SK-N-SH (cell line): ENCODE results near the gene CYLD. TPM values are rescaled to one million over a fixed set of nuclear protein-coding genes. Genes with fewer than 3 reads are reported as not detected.
A peak's percentile ranks its signal among the peaks of the same experiment; 100 is the strongest.

ENCODE experiments used
- CTCF ChIA-PET: fragments of 300-600, 350-600 bp; formaldehyde crosslinking; extraction: SDS; loops from one replicate; lab custom pipeline; 2021; lab: Yijun Ruan, JAX
- POLR2A ChIA-PET: fragments of 350-600 bp; sonication (Branson Sonifier 250); formaldehyde crosslinking; extraction: SDS; loops from one replicate; lab custom pipeline; 2020; ENCODE audit warnings: antibody characterized with exemption, inconsistent platforms; lab: Yijun Ruan, JAX
- DNase-seq: peaks from one replicate; pipeline ENCODE4 v3.0.0; 2012
- H2AFZ ChIP-seq: fragments of 200-600 bp; sonication (generic); 2 replicates; pipeline ENCODE4 v1.8.1; 2016; ENCODE audit warnings: antibody characterized with exemption, mild to moderate bottlenecking, low read depth
- H3F3A ChIP-seq: fragments of 200-600 bp; sonication (generic); replicated peaks from 2 replicates; pipeline ENCODE3; 2016; ENCODE audit warnings: antibody characterized with exemption, mild to moderate bottlenecking; ENCODE audit not compliant: insufficient read depth
- H3K27ac ChIP-seq, 2 experiments: fragments of 200-500 bp in 1 of 2; fragments of 200-600 bp in 1 of 2; sonication (Bioruptor generic) in 1 of 2; sonication (generic), shearing (Covaris generic) in 1 of 2; 2 replicates each; pipeline versions ENCODE4 v1.5.1 to v1.6.1; 2014 to 2016; ENCODE audit warnings: low read depth in 2 of 2, inconsistent platforms in 1 of 2, low read length in 1 of 2, mild to moderate bottlenecking in 1 of 2, mixed read lengths in 1 of 2
- H3K27me3 ChIP-seq: fragments of 200-600 bp; sonication (generic), shearing (Covaris generic); 2 replicates; pipeline ENCODE4 v1.6.1; 2016; ENCODE audit warnings: mixed run types; ENCODE audit not compliant: insufficient read depth
- H3K36me3 ChIP-seq, 2 experiments: fragments of 200-500 bp in 1 of 2; fragments of 200-600 bp in 1 of 2; sonication (Bioruptor generic) in 1 of 2; sonication (generic) in 1 of 2; replicated peaks in 1 of 2; 2 replicates each; pipeline versions ENCODE3 to v1.5.1; 2014 to 2016; ENCODE audit warnings: low read length in 1 of 2, mild to moderate bottlenecking in 1 of 2; ENCODE audit not compliant: insufficient read depth in 2 of 2, control insufficient read depth in 1 of 2
- H3K4me1 ChIP-seq, 2 experiments: fragments of 200-500 bp in 1 of 2; fragments of 200-600 bp in 1 of 2; sonication (Bioruptor generic) in 1 of 2; sonication (generic), shearing (Covaris generic) in 1 of 2; 2 replicates each; pipeline versions ENCODE4 v1.5.1 to v1.6.1; 2014 to 2016; ENCODE audit warnings: low read depth in 1 of 2, low read length in 1 of 2, mixed run types in 1 of 2; ENCODE audit not compliant: insufficient read depth in 2 of 2, control insufficient read depth in 1 of 2
- H3K4me2 ChIP-seq: fragments of 200-600 bp; sonication (generic), shearing (Covaris generic); 2 replicates; pipeline ENCODE4 v1.6.1; 2017; ENCODE audit warnings: mixed run types
- H3K4me3 ChIP-seq, 2 experiments: fragments of 200-500 bp in 1 of 2; fragments of 200-600 bp in 1 of 2; sonication (Bioruptor generic) in 1 of 2; sonication (generic), shearing (Covaris generic) in 1 of 2; 2 replicates each; pipeline versions ENCODE4 v1.5.1 to v1.8.1; 2014 to 2016; ENCODE audit warnings: low read depth in 2 of 2, inconsistent platforms in 1 of 2, low read length in 1 of 2, mild to moderate bottlenecking in 1 of 2, mixed read lengths in 1 of 2, moderate library complexity in 1 of 2
- H3K79me2 ChIP-seq: fragments of 200-600 bp; sonication (generic); 2 replicates; pipeline ENCODE4 v1.8.1; 2017; ENCODE audit warnings: mild to moderate bottlenecking; ENCODE audit not compliant: insufficient read depth
- H3K9ac ChIP-seq: fragments of 200-600 bp; sonication (generic); 2 replicates; pipeline ENCODE4 v1.6.1; 2017; ENCODE audit warnings: mixed run types
- H3K9me2 ChIP-seq: fragments of 200-600 bp; sonication (generic); 2 replicates; pipeline ENCODE4 v1.6.1; 2017; ENCODE audit warnings: mixed run types
- H3K9me3 ChIP-seq: fragments of 200-600 bp; sonication (generic); 2 replicates; pipeline ENCODE4 v1.6.1; 2017; ENCODE audit warnings: mixed run types, mild to moderate bottlenecking, moderate library complexity
- H4K20me1 ChIP-seq: fragments of 200-600 bp; sonication (generic); 2 replicates; pipeline ENCODE4 v1.6.1; 2017; ENCODE audit warnings: mild to moderate bottlenecking, mixed run types; ENCODE audit not compliant: insufficient read depth
- EZH2phosphoT487 ChIP-seq: fragments of 200-600 bp; sonication (generic); IDR thresholded peaks from 2 replicates; pipeline ENCODE4 v1.6.1; 2017; ENCODE audit warnings: low read depth, mixed run types, mild to moderate bottlenecking, antibody characterized with exemption, moderate library complexity, borderline replicate concordance
- GABPA ChIP-seq: IDR thresholded peaks from 2 replicates; pipeline ENCODE4 v1.4.0; 2012; ENCODE audit warnings: low read depth, mild to moderate bottlenecking
- GATA2 ChIP-seq: sonication (generic); formaldehyde crosslinking; IDR thresholded peaks from 2 replicates; pipeline ENCODE4 v1.5.0; 2020; ENCODE audit warnings: mild to moderate bottlenecking, missing genetic modification reagents
- MEF2A ChIP-seq: IDR thresholded peaks from 2 replicates; pipeline ENCODE4 v1.4.0; 2012; ENCODE audit warnings: low read depth, borderline replicate concordance
- MXI1 ChIP-seq: IDR thresholded peaks from 2 replicates; pipeline ENCODE4 v1.6.1; 2012; ENCODE audit warnings: mild to moderate bottlenecking, low read depth, low read length, improper control_type of control experiment
- NRF1 ChIP-seq: IDR thresholded peaks from 2 replicates; pipeline ENCODE4 v1.6.1; 2012; ENCODE audit warnings: low read depth, mild to moderate bottlenecking, low read length
- RAD21 ChIP-seq: IDR thresholded peaks from 2 replicates; pipeline ENCODE4 v1.6.1; 2012; ENCODE audit warnings: mild to moderate bottlenecking, low read length
- RFX5 ChIP-seq: IDR thresholded peaks from 2 replicates; pipeline ENCODE4 v1.6.1; 2012; ENCODE audit warnings: mild to moderate bottlenecking, improper control_type of control experiment, low read length
- RXRA ChIP-seq: IDR thresholded peaks from 2 replicates; pipeline ENCODE4 v1.4.0; 2012; ENCODE audit warnings: low read depth, mild to moderate bottlenecking, borderline replicate concordance
- SMC3 ChIP-seq: IDR thresholded peaks from 2 replicates; pipeline ENCODE4 v1.6.1; 2012; ENCODE audit warnings: low read depth, low read length, improper control_type of control experiment
- TCF12 ChIP-seq: IDR thresholded peaks from 2 replicates; pipeline ENCODE4 v1.4.0; 2012
- TEAD4 ChIP-seq: IDR thresholded peaks from 2 replicates; pipeline ENCODE4 v1.4.0; 2012; ENCODE audit warnings: mild to moderate bottlenecking, borderline replicate concordance; ENCODE audit not compliant: insufficient read depth
- WGBS: methylation state at CpG from one replicate; pipeline ENCODE4 v1.1.6; 2017; ENCODE audit warnings: low lambda C conversion rate; 5-methylcytosine and 5-hydroxymethylcytosine counted together
- polyA plus RNA-seq, 3 experiments: library from polyadenylated mRNA; depleted of rRNA; stranded (reverse); fragments of >200 nt; gene quantifications; 2 replicates each; pipeline ENCODE4 v1.2.3, GENCODE V29; 2012
- TF ChIP-seq, protein P1 (sequence below): fragments of 200-600 bp; sonication (generic); IDR thresholded peaks from 2 replicates; pipeline ENCODE4 v1.6.1; 2017; ENCODE audit warnings: antibody characterized with exemption, mild to moderate bottlenecking, moderate library complexity
- TF ChIP-seq, protein P2 (sequence below): IDR thresholded peaks from 2 replicates; pipeline ENCODE4 v1.6.1; 2012; ENCODE audit warnings: mild to moderate bottlenecking, low read depth, low read length, moderate library complexity
- TF ChIP-seq, protein P3 (sequence below): fragments of 150-350 bp; IDR thresholded peaks from 2 replicates; pipeline ENCODE4 v1.6.1; 2016; ENCODE audit warnings: mild to moderate bottlenecking, low read depth, low read length

Gene CYLD
- polyA plus RNA-seq, 1 of the 3 experiments (the other 2 are of a cell fraction) = 6.5 TPM

DNA sequence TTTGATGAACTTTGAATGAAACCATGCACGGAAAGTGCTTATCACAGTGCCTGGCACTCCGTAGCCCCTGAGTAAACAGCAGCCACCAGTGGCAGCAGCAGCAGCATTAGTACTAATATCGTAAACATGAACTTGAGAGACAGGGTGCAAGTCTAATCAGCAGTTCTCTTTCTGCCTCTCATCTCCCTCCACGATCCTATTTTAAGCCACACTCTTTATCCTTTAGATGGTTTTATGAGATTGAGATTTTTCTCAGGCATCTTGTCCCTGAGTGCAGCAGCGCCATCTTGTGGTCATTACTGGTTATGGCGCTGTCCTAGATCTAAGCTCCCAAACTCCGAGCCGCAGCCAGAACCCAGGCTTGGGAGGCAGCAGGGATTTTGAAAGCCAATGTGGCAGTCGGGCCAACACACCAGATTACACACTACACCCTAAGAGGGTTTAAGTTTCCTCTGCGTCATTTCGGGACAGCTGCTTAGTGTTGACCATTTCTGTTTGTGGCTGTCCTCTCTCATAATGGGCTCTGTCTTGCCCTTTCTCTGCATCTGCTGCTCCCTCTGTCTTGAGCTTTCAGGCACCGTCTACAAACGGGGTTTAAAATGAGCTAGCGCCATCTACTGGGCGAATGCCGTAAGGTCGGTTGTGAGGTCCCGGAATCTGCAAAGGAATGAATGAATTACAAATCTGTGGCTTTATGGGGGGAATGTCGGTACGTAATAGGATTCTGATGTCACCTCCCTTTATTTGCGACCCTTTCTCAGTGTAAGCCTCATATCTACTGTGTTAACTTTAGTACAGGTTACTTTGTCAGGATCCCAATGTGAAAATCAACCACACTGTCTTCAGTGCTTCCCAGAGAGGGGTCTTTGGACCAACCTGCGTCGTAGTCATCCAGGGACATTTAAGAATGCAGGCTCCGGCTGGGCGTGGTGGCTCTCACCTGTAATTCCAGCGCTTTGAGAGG lies 64.5 kb downstream of the CYLD start:
- Histone ChIP-seq H3K4me3 (peak overlapping the region; percentile 42 to 61), H3K4me2 (peak overlapping the region; percentile 77; the same call in 1 of the 2 replicates), H3K9me3 (no peaks in the 10 kb centered on the region), H3K27ac (no peak overlapping the region; a peak in 1 of 4 replicates), H3K4me1 (peaks cover 0 to 3% of the 10 kb centered on the region in 2 experiments; a peak in 1 of 4 replicates), H3K36me3 (no peaks in the 10 kb centered on the region), H3K9ac (no peak overlapping the region), H2AFZ (peak overlapping the region; percentile 79; the same call in 1 of the 2 replicates), H3F3A (no peaks in the 10 kb centered on the region), H3K27me3 (no peaks in the 10 kb centered on the region), H4K20me1 (no peaks in the 10 kb centered on the region), H3K9me2 (no peaks in the 10 kb centered on the region), H3K79me2 (no peaks in the 10 kb centered on the region)
- POLR2A ChIA-PET = no interaction called here
- CTCF ChIA-PET = interaction anchor here (0.5 to 7.6 kb wide), 91 partner anchors 10 to 1234 kb away, joined by 3 to 168 read pairs (median 4); partner anchors contain the start of genes CNEP1R1 and SNX20
- 8% methylated on average over 23 of the region's 26 CpGs for WGBS
- peak; percentile 76 for DNase-seq
- peak; percentile 66 for TF ChIP-seq SMC3
- TF ChIP-seq, protein P1, sequence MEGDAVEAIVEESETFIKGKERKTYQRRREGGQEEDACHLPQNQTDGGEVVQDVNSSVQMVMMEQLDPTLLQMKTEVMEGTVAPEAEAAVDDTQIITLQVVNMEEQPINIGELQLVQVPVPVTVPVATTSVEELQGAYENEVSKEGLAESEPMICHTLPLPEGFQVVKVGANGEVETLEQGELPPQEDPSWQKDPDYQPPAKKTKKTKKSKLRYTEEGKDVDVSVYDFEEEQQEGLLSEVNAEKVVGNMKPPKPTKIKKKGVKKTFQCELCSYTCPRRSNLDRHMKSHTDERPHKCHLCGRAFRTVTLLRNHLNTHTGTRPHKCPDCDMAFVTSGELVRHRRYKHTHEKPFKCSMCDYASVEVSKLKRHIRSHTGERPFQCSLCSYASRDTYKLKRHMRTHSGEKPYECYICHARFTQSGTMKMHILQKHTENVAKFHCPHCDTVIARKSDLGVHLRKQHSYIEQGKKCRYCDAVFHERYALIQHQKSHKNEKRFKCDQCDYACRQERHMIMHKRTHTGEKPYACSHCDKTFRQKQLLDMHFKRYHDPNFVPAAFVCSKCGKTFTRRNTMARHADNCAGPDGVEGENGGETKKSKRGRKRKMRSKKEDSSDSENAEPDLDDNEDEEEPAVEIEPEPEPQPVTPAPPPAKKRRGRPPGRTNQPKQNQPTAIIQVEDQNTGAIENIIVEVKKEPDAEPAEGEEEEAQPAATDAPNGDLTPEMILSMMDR = peak; percentile 96
- TF ChIP-seq TEAD4 = no peak
- TF ChIP-seq, protein P2, sequence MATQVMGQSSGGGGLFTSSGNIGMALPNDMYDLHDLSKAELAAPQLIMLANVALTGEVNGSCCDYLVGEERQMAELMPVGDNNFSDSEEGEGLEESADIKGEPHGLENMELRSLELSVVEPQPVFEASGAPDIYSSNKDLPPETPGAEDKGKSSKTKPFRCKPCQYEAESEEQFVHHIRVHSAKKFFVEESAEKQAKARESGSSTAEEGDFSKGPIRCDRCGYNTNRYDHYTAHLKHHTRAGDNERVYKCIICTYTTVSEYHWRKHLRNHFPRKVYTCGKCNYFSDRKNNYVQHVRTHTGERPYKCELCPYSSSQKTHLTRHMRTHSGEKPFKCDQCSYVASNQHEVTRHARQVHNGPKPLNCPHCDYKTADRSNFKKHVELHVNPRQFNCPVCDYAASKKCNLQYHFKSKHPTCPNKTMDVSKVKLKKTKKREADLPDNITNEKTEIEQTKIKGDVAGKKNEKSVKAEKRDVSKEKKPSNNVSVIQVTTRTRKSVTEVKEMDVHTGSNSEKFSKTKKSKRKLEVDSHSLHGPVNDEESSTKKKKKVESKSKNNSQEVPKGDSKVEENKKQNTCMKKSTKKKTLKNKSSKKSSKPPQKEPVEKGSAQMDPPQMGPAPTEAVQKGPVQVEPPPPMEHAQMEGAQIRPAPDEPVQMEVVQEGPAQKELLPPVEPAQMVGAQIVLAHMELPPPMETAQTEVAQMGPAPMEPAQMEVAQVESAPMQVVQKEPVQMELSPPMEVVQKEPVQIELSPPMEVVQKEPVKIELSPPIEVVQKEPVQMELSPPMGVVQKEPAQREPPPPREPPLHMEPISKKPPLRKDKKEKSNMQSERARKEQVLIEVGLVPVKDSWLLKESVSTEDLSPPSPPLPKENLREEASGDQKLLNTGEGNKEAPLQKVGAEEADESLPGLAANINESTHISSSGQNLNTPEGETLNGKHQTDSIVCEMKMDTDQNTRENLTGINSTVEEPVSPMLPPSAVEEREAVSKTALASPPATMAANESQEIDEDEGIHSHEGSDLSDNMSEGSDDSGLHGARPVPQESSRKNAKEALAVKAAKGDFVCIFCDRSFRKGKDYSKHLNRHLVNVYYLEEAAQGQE = no peak
- TF ChIP-seq MXI1 = 0 out of 2 replicates have a peak, but pooled peaks have one; percentile 11
- TF ChIP-seq, protein P3, sequence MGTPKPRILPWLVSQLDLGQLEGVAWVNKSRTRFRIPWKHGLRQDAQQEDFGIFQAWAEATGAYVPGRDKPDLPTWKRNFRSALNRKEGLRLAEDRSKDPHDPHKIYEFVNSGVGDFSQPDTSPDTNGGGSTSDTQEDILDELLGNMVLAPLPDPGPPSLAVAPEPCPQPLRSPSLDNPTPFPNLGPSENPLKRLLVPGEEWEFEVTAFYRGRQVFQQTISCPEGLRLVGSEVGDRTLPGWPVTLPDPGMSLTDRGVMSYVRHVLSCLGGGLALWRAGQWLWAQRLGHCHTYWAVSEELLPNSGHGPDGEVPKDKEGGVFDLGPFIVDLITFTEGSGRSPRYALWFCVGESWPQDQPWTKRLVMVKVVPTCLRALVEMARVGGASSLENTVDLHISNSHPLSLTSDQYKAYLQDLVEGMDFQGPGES = 0 out of 2 replicates have a peak, but pooled peaks have one; percentile 4
- no peak for TF ChIP-seq EZH2phosphoT487
- TF ChIP-seq MEF2A = no peak
- no peak for TF ChIP-seq RXRA
- no peak for TF ChIP-seq TCF12
- no peak for TF ChIP-seq RFX5
- TF ChIP-seq RAD21 = peak; percentile 77
- no peak for TF ChIP-seq NRF1
- TF ChIP-seq GABPA = no peak
- peak; percentile 66 for TF ChIP-seq GATA2
